IPS DF 19.7 (cell line): Measurements from ENCODE around the gene CENPW.

Experiments used
- DNase-seq: peaks from one replicate; pipeline ENCODE4 v3.0.0-alpha.2; 2013; ENCODE audit warnings: low read depth, low spot score

The CENPW gene

DNA sequence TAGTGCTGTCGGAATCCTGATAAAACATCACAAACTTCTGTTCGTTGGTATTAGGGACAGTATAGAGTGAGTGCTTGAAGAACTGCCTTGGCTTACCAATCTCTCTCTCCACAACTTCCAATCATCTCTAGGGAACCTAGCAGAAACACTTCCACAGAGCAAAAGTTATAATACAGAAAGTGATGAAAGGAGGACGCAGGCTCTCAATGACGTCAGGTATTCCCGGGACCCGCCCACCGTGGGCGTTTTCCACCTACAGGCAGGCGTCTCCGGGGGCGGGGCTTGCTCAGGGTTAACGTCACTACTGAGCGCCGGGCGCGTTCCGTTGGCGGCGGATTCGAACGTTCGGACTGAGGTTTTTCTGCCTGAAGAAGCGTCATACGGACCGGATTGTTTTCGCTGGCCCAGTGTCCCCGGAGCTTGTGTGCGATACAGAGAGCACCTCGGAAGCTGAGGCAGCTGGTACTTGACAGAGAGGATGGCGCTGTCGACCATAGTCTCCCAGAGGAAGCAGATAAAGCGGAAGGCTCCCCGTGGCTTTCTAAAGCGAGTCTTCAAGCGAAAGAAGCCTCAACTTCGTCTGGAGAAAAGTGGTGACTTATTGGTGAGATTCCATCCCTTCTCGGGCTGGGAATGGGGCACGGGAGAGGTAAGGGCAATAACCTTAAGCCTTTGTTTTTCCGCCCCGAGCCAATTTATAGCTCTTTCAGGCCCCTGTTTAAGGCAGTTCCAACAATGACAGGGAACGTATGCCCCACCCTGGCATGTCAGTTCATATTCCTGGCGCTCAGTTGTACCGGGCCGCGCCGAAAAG, at the start of gene CENPW:
TSS of gene CENPW (plus strand) at position 320 of the 814 bp plus-strand sequence. CDS start at position 479, 159 bp downstream.
- peak; percentile 71 for DNase-seq

DNA sequence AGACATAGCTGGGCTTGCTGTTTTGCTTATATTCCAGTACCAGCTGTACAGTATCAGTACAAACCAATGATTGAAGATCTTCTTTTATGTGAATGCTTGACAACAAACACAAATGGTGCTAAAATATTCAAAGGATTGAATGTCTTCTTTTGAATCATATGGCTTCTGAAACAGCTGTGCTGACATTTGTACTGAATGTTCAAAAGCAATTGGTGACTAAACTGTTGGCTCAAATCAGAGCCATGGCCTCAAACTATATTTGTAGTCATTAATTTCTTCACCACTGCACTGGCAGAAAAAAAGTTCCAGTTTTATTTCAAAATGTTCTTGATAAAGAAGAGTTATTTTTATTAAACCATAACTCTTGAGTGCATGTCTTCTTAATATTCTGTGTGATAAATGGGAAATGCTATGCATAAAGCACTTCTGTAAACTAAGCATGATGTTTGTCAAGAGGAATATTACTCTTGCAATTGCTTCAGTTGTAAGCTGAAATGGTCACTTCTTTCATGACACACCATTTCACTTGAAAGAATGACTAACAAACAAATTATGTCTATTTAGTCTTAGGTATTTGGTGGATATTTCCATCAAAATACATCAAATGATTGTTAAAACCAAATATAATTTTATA, 45.9 kb upstream of the CENPW start:
- no peak for DNase-seq

- no peak for DNase-seq
Observed at GRCh38 chr6:126300126-126300525, 39.8 kb upstream of the CENPW start.

DNA sequence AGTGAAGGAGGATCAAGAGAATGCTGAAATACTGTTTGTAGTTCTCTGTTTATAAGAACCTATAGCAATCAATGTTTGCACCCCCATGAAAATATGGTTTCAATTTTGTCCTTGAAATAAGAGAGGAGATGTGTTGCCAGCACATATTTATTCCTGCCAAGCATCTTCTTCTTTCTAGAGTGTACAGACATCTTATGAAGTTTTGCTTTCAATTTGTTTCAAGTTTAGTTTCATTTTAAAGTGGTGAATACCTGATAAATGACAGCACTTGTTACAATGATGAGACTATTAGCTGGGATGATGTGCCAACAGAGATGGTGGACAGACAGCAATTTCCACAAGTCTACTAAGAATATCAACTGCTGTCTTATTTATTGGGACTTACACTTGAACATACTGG, 39.2 kb upstream of the CENPW start:
- DNase-seq, result no peak

DNA sequence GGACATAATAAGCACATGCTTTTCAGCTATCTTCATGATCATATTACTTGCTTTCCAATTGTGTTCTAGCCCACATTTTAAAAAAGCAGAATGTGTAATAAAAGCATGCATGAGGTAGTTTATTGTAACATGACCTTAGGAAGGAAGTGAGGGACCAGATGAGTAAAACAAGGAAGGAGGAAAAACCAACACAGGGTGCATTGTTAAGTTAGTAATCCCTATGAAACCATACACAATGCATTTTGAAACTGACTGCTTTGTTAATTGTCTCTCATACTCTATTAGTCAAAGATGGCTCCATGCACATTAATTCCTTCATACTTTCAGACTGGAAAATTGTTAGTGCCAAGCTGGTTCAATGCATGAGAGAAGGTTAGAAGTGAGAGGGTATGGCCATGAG, 37.7 kb upstream of the CENPW start:
- DNase-seq, result no peak

DNA sequence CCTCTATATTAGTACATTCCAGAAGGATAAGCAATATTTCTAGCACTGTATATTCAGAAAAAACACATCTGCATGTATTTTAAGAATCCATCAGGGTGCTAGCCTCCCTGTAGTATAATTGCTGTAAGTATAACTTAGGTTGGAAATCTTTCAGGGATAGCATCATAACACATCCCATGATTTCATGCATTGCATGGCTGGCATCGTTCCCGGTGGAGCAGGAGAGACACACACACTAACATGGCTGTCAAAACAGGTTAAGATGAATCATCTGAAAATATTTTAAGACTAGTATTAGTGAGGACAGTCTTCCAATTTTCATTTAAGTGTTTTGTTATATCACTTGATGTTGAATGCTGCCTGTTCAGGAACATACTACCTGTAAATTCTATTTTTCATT, 32.1 kb upstream of the CENPW start:
- DNase-seq, result no peak

DNA sequence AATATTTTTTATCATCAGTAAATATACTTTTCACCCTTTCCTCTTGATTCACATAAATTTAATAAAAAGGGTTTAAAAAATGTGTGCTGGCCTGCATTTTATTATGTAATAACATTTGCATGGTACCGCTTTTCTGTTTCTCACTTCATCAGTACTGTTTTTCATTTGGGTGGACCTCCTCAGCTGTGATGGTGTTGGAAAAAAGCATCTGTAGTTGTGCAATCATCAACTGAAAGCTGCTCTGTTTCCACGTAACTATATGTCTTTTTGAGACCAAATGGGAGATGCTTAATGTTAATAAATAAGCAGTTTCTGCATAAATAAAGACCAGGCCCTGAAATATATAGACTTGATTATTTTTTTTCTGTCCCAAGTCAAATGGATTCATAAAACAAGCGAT, 31.6 kb upstream of the CENPW start:
- no peak for DNase-seq

GRCh38 chr6:126312013-126312665, 27.8 kb upstream of the CENPW start:
- peak; percentile 9 for DNase-seq

GRCh38 chr6:126313941-126314340, 26.0 kb upstream of the CENPW start:
- no peak for DNase-seq

DNA sequence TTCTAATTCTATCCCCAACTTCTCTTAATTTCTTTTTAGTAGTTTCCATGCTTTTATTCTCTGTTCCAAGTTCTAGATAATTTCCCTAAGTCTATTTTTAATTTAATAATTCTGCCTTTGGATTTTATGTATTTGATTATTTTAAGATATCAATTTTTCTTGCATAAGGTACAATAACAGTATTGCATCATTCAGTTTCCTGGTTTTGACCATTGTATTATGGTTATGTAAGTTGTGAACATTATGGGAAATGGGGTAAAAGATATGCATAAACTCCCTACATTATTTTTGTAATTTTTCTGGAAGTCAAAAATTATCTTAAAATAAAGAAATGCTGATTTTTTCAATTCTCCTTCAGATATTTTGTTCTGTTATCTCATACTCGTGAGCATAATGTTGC, 21.1 kb upstream of the CENPW start:
- no peak for DNase-seq

DNA sequence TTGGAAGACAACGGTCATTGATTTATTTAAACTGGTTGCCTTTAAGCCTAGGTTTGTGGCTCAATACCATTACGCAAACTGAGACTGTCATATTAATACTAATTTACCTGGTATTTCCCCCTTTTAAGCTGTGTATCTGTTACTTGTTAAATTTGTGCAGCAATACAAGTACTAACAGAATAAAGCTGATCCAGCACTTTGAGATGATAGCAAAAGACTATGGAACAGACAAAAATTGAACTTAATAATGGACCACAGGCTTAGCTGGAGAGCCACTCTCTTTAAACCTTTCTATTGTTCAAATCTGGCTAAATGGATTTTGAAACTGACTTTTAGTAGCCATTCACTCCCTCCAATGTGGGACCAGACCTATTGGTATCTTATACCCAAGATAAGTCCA, 6.2 kb upstream of the CENPW start:
- no peak for DNase-seq

- DNase-seq, result no peak
Observed at GRCh38 chr6:126335210-126335609, 4.7 kb upstream of the CENPW start.

DNA sequence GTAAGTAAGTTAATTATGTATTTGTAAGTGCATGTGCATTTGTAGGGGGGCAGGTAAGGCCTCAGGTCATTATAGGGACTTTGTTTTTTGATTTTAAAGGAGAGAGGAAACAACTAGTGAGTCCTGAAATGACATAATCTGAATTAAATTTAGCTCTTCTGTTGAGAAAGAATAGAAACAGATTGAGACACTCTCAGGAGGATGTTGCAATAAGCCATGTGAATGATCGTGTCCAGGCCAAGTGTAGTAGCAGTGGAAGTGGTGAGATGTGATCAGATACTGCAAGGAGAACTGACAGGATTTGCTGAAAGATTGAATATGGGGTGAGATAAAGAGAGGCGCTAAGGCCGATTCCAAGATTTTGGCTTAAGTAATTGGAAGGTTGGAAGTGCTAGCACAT, 2.6 kb upstream of the CENPW start:
- no peak for DNase-seq

- no peak for DNase-seq
Observed at GRCh38 chr6:126341126-126341525, 1.2 kb downstream of the CENPW start.

DNA sequence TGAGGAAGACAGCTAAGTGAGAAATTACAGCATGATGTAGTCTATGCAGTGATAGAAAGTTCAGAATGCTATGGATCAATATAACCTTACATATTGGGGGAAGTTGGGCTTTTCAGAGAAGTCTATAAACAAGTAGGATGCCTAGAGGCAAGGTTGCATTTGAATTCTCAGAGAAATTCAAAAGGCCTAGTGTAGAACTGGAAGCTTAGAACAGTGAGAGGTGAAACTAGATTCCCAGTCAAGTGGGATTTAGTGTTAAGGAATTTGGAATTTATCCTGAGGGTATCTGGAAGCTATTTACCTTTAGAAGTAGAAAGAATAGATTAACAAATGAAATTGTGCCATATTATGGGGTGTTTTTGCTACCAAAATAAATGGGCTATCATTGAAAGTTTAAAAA, 4.3 kb downstream of the CENPW start:
- no peak for DNase-seq

GRCh38 chr6:126351960-126352359, 12.0 kb downstream of the CENPW start:
- DNase-seq, result no peak

DNA sequence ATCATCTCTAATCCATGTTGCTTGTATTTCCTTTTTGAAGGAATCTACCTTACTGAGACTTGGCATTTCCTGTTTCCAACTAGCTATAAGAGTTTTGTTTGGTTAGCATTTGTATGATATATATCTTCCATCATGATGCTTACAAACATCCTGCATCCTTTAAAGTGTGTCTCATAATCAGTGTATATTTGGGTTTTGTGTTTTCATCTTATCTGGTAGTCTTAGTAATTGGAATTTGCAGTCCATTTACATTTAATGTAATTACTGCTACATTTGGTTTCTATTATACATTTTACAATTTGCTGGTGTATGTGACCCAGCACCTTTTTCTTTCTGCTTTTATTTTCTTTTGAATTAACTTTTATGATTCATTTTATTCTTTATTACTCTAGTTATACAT, 12.6 kb downstream of the CENPW start:
- no peak for DNase-seq

- no peak for DNase-seq
Observed at GRCh38 chr6:126356526-126356925, 16.6 kb downstream of the CENPW start.

GRCh38 chr6:126359936-126360537, 20.1 kb downstream of the CENPW start:
- no peak for DNase-seq

DNA sequence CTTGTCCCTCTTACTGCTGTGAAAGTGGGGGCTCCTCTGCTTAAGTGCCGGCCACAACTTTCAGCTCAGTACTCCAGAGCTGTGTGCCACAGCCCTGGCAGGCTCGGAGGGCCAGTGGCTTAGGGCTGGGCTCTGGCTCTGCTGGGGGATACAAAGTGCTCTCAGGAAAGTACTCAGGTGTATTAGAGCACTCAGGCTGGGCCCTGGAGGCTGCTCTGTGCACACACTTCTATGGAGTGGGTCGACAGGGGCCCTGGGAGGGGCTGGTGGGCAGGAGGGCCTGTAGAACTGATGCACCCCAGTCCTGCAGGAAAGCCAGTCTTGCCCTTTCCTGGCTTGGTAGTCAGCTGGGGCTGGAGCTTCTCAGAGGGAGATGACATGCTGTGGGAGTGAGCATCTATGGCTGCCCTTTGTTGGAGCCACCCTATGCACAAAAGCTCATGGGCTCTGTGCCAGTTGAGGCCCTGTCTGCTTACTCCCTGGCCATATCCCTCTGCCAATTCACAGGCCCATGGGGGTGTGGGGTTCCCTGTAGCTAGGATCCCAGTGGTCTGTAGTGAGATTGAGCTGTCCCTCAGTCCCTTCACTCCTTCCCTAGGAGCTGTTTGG, 22.0 kb downstream of the CENPW start:
- no peak for DNase-seq

DNA sequence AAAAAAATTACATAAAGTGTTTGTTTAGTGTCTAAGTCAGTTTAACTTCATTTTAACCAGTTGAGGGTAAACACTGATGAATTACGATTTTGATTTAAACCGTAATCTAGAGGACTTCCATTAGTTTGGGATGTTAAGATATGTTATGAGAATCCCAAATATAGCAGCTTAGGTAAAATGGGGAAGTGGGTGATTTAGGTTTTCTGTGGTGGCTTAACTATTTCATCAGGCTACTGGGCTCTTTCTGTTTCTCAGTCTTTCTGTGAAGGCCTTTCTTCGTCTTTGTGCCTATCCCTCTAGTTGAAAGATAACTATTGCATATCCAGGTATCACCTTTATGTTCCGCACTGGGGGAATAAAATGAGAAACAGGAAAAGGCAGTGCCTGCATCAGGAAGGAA, 27.9 kb downstream of the CENPW start:
- no peak for DNase-seq

DNA sequence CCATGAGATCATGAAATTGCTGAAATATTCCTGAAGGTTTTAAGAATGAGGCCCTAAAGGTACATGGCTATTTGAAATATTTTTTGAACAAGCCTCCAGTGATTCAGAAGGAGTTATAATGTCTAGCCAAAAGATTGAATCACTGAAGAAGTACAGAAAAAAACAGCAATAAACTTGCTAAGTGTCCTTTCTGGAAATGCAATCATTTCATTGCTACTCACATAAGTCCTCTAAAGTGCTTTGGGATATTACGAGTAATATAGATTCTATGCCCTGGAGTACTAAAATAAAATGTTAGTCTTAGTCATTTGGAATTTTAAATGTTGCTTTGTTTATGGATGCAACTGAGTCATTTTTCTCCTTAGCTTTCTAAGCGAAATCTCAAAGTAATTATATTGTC, 32.7 kb downstream of the CENPW start:
- DNase-seq, result no peak
